GM12878 (cell line): ENCODE results near the gene RBM19. TPM values are rescaled to one million over a fixed set of nuclear protein-coding genes. Genes with fewer than 3 reads are reported as not detected.

Source experiments
- ATAC-seq: fragments of 200-7000 bp; cut with Tn5 transposase; 3 replicates; pipeline ENCODE4 v1.9.1; 2020; ENCODE audit warnings: mild to moderate bottlenecking, moderate library complexity
- BruUV-seq: library from RNA; stranded (reverse); fragments of 400-500 nt; replicated peaks from 2 replicates; lab custom pipeline; 2021; lab: Mats Ljungman, UMichigan
- CTCF ChIA-PET: fragments of 300-600 bp; sonication (Branson Sonifier 250); formaldehyde crosslinking; extraction: SDS; loops from one replicate; lab custom pipeline; 2021; ENCODE audit warnings: inconsistent platforms; lab: Yijun Ruan, JAX
- POLR2A ChIA-PET: fragments of 350-600 bp; formaldehyde crosslinking; extraction: SDS; loops from one replicate; lab custom pipeline; 2021; ENCODE audit warnings: inconsistent platforms; lab: Charles Lee
- RAD21 ChIA-PET: fragments of 300-600 bp; sonication (Branson Sonifier 250); formaldehyde crosslinking; loops from one replicate; lab custom pipeline; 2023; ENCODE audit warnings: antibody characterized with exemption; ENCODE audit not compliant: unreplicated experiment; lab: Charles Lee
- SMC1A ChIA-PET: fragments of 300-600 bp; sonication (Branson Sonifier 250); formaldehyde crosslinking; loops from one replicate; lab custom pipeline; 2023; ENCODE audit not compliant: unreplicated experiment, uncharacterized antibody; lab: Charles Lee
- DNase-seq: peaks from one replicate; pipeline ENCODE4 v3.0.0-alpha.2; 2011; ENCODE audit warnings: low read depth, low spot score
- FAIRE-seq: peaks from 3 replicates; lab custom pipeline; 2011; peaks lifted over from hg19 to GRCh38; lab: Jason Lieb, UNC
- H2AFZ ChIP-seq: 2 replicates; pipeline ENCODE4 v1.6.0; 2011; ENCODE audit warnings: low read depth, low read length, control low read depth; ENCODE audit not compliant: control insufficient read depth
- H3K27ac ChIP-seq: 2 replicates; pipeline ENCODE4 v1.5.1; 2011; ENCODE audit warnings: control low read depth; ENCODE audit not compliant: control insufficient read depth, insufficient read depth
- H3K27me3 ChIP-seq, 2 experiments: replicated peaks in 1 of 2; 2 replicates each; pipeline versions ENCODE4 v1.6.0 to v1.6.1; 2011; ENCODE audit warnings: low read length in 1 of 2; ENCODE audit not compliant: control insufficient read depth in 2 of 2, insufficient read depth in 2 of 2
- H3K36me3 ChIP-seq, 2 experiments: 2 replicates each; pipeline ENCODE4 v1.5.1; 2011; ENCODE audit warnings: low read length in 1 of 2; ENCODE audit not compliant: control insufficient read depth in 2 of 2, insufficient read depth in 2 of 2
- H3K4me1 ChIP-seq: 2 replicates; pipeline ENCODE4 v1.6.1; 2011; ENCODE audit warnings: mild to moderate bottlenecking, low read length, moderate library complexity, mixed read lengths; ENCODE audit not compliant: control insufficient read depth, insufficient read depth
- H3K4me2 ChIP-seq: 2 replicates; pipeline ENCODE4 v1.6.0; 2011; ENCODE audit warnings: control low read depth; ENCODE audit not compliant: control insufficient read depth, insufficient read depth
- H3K4me3 ChIP-seq: fragments of 200-600 bp; sonication (generic); 2 replicates; pipeline ENCODE4 v1.5.1; 2016
- H3K79me2 ChIP-seq: 2 replicates; pipeline ENCODE4 v1.6.0; 2011; ENCODE audit warnings: low read length; ENCODE audit not compliant: control insufficient read depth, insufficient read depth
- H3K9ac ChIP-seq: 2 replicates; pipeline ENCODE4 v1.8.0; 2011; ENCODE audit warnings: low read length, control low read depth, mixed read lengths; ENCODE audit not compliant: control insufficient read depth, insufficient read depth
- H3K9me3 ChIP-seq: replicated peaks from 3 replicates; pipeline ENCODE4 v1.5.1; 2011; ENCODE audit warnings: mild to moderate bottlenecking, low read length; ENCODE audit not compliant: control insufficient read depth, insufficient read depth
- H4K20me1 ChIP-seq: 2 replicates; pipeline ENCODE4 v1.6.0; 2011; ENCODE audit not compliant: control insufficient read depth, insufficient read depth
- ATF7 ChIP-seq: fragments of 450-650 bp; IDR thresholded peaks from 2 replicates; pipeline ENCODE4 v1.6.1; 2016; ENCODE audit warnings: low read depth, mild to moderate bottlenecking
- FOS ChIP-seq: IDR thresholded peaks from 3 replicates; pipeline ENCODE4 v1.6.1; 2011; ENCODE audit warnings: borderline replicate concordance; ENCODE audit not compliant: insufficient read length; ENCODE audit errors: extremely low read depth
- IRF4 ChIP-seq: IDR thresholded peaks from 2 replicates; pipeline ENCODE4 v1.6.1; 2011; ENCODE audit warnings: low read depth, low read length
- JUNB ChIP-seq: IDR thresholded peaks from 2 replicates; pipeline ENCODE4 v1.6.1; 2016; ENCODE audit warnings: antibody characterized with exemption, mild to moderate bottlenecking
- MEF2A ChIP-seq: IDR thresholded peaks from 2 replicates; pipeline ENCODE4 v1.6.1; 2011; ENCODE audit warnings: low read depth, mild to moderate bottlenecking, low read length, moderate library complexity; ENCODE audit not compliant: insufficient read depth
- NBN ChIP-seq: fragments of 450-650 bp; IDR thresholded peaks from 2 replicates; pipeline ENCODE4 v1.6.1; 2016
- NFYB ChIP-seq: IDR thresholded peaks from 2 replicates; pipeline ENCODE4 v1.6.1; 2011; ENCODE audit warnings: low read depth, mild to moderate bottlenecking, low read length, improper control_type of control experiment, moderate library complexity; ENCODE audit not compliant: insufficient read depth
- NR2C2 ChIP-seq: IDR thresholded peaks from 2 replicates; pipeline ENCODE4 v1.6.1; 2011; ENCODE audit warnings: borderline replicate concordance, low read depth; ENCODE audit not compliant: control insufficient read depth, insufficient read length
- RBBP5 ChIP-seq: fragments of 200-600 bp; sonication (generic); conservative IDR thresholded peaks from 2 replicates; pipeline ENCODE4 v1.6.1; 2016
- REST ChIP-seq: IDR thresholded peaks from 2 replicates; pipeline ENCODE4 v1.6.1; 2012; ENCODE audit warnings: mild to moderate bottlenecking, low read depth, low read length
- SMC3 ChIP-seq: IDR thresholded peaks from 2 replicates; pipeline ENCODE4 v1.6.1; 2011; ENCODE audit warnings: low read length, improper control_type of control experiment, borderline replicate concordance
- SREBF1 ChIP-seq: IDR thresholded peaks from 2 replicates; pipeline ENCODE4 v1.6.1; 2012; ENCODE audit warnings: mild to moderate bottlenecking, low read length
- TCF3 ChIP-seq: IDR thresholded peaks from 2 replicates; pipeline ENCODE4 v1.6.1; 2012; ENCODE audit warnings: low read depth, mild to moderate bottlenecking, low read length, borderline replicate concordance; ENCODE audit not compliant: insufficient read depth
- ZBED1 ChIP-seq: IDR thresholded peaks from 2 replicates; pipeline ENCODE4 v1.6.1; 2016; ENCODE audit warnings: borderline replicate concordance
- WGBS: methylation state at CpG from one replicate; pipeline ENCODE4 v1.1.6; 2016; ENCODE audit warnings: low lambda C conversion rate; ENCODE audit not compliant: insufficient replicate concordance, insufficient coverage; ENCODE audit errors: missing lambda C conversion rate; 5-methylcytosine and 5-hydroxymethylcytosine counted together
- in situ Hi-C: fragments of 300-500 bp; cut with MboI; formaldehyde crosslinking; loops from 9 replicates; pipeline ENCODE4 v1.14.3; 2018; ENCODE audit warnings: mixed read lengths
- intact Hi-C: fragments of 100-400 bp; cut with micrococcal nuclease; formaldehyde crosslinking; loops from one replicate; pipeline ENCODE4 v1.14.2; 2022; ENCODE audit not compliant: unreplicated experiment
- polyA plus RNA-seq, 11 experiments: library from polyadenylated mRNA; depleted of rRNA in 4 of 11; unstranded in 6 of 11; stranded (reverse) in 5 of 11; fragments of >200 nt; fragmentation: Nextera tagmentation in 4 of 11; fragmentation: Illumina TruSeq in 1 of 11; extraction: Ambion mirVana in 4 of 11; extraction: Trizol in 1 of 11; gene quantifications; 1 replicate in 1 of 11; 2 replicates in 10 of 11; pipeline versions ENCODE4 v1.2.1 to v1.2.3, GENCODE V29; 2011 to 2016; ENCODE audit warnings: inconsistent platforms in 2 of 11, missing spikeins in 2 of 11, low read depth in 1 of 11
- total RNA-seq, 4 experiments: library from RNA; depleted of rRNA in 3 of 4; stranded (reverse); fragments of >200 nt in 3 of 4; fragmentation: Illumina TruSeq in 1 of 4; extraction: Trizol in 1 of 4; gene quantifications; 2 replicates each; pipeline versions ENCODE4 v1.2.1 to v1.2.3, GENCODE V29; 2013 to 2021
- TF ChIP-seq, protein P1 (sequence below): IDR thresholded peaks from 2 replicates; pipeline ENCODE4 v1.6.1; 2012; ENCODE audit warnings: low read depth, low read length, improper control_type of control experiment
- TF ChIP-seq, protein P2 (sequence below): fragments of 450-650 bp; conservative IDR thresholded peaks from 2 replicates; pipeline ENCODE4 v1.6.1; 2017; ENCODE audit warnings: mild to moderate bottlenecking, moderate library complexity

The RBM19 gene
- total and polyA plus RNA-seq, 10 of the 15 experiments (the other 5 are each of a cell fraction or from before 2014, with no cell fraction given) = 4.2 to 42.9 (median 28.4) TPM

DNA sequence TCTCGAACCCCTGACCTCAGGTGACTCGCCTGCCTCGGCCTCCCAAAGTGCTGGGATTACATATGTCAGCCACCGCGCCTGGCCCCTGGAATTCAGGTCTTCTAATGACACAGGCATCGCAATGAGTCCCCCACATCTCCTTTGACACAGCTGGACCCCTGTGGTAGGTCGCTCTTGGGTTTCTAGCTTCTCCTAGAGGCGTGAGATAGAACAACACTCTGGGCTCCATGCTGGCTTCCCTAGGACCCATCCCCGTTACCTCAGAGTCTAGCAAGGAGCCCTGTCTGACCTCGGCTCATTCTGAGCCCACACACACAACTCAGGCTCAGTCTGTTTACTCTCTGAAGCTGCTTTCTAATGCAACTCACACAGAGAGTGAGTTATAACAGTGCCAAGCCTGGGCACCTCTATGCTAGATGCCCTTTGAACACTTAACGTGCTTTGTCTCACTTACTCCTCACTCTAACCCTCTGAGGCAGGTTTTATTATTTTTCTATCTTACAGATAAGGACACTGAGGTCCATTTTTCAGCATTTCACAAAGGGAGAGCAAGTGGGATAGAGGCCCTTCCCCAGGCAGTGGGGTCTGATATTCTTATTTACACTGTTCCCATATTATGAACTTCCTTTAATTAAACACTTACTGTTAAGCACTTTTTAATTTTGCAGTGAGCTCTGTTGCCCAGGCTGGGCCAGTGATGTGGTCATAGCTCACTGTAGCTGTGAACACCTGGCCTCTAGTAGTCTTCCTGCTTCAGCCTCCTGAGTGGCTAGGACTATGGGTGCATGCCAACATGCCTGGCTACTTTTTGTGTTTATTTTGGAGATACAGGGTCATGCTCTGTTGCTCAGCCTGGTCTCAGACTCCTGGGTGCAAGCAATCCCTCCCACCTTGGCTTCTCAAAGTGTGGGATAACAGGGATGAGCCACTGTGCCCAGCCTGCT is 40.6 kb upstream of the RBM19 start:
- ChIA-PET RAD21 (no interaction called here), POLR2A (no interaction called here), CTCF (interaction anchor here (2.1 kb wide), 1 partner anchor 26 kb away, joined by 5 read pairs; no protein-coding TSS in a partner anchor), SMC1A (no interaction called here)
- Histone ChIP-seq H3K4me3 (no peak overlapping the region), H4K20me1 (no peaks in the 10 kb centered on the region), H3K79me2 (no peaks in the 10 kb centered on the region), H3K9ac (no peak overlapping the region), H3K27me3 (no peaks in the 10 kb centered on the region; a peak in 1 of 4 replicates), H3K9me3 (no peaks in the 10 kb centered on the region), H3K4me1 (no peaks in the 10 kb centered on the region), H3K4me2 (no peak overlapping the region), H3K36me3 (no peaks in the 10 kb centered on the region), H3K27ac (no peak overlapping the region), H2AFZ (no peak overlapping the region)
- BruUV-seq = no TSS peak
- intact Hi-C loops (no loop called here), in situ Hi-C loops (no loop called here)
- no peak for ATAC-seq
- TF ChIP-seq JUNB = no peak
- no peak for TF ChIP-seq RBBP5
- no peak for TF ChIP-seq SREBF1
- no peak for TF ChIP-seq ATF7
- TF ChIP-seq, protein P1, sequence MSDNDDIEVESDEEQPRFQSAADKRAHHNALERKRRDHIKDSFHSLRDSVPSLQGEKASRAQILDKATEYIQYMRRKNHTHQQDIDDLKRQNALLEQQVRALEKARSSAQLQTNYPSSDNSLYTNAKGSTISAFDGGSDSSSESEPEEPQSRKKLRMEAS = no peak
- no peak for TF ChIP-seq NBN
- no peak for TF ChIP-seq MEF2A
- TF ChIP-seq IRF4 = no peak
- TF ChIP-seq TCF3 = no peak
- TF ChIP-seq REST = no peak
- TF ChIP-seq NFYB = no peak
- no peak for TF ChIP-seq ZBED1
- TF ChIP-seq NR2C2 = no peak
- no peak for TF ChIP-seq SMC3
- TF ChIP-seq, protein P2, sequence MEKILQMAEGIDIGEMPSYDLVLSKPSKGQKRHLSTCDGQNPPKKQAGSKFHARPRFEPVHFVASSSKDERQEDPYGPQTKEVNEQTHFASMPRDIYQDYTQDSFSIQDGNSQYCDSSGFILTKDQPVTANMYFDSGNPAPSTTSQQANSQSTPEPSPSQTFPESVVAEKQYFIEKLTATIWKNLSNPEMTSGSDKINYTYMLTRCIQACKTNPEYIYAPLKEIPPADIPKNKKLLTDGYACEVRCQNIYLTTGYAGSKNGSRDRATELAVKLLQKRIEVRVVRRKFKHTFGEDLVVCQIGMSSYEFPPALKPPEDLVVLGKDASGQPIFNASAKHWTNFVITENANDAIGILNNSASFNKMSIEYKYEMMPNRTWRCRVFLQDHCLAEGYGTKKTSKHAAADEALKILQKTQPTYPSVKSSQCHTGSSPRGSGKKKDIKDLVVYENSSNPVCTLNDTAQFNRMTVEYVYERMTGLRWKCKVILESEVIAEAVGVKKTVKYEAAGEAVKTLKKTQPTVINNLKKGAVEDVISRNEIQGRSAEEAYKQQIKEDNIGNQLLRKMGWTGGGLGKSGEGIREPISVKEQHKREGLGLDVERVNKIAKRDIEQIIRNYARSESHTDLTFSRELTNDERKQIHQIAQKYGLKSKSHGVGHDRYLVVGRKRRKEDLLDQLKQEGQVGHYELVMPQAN = no peak
- no peak for TF ChIP-seq FOS
- WGBS = 25% methylated on average over 11 of the region's 11 CpGs
- DNase-seq = no peak
- FAIRE-seq = no peak
